Fibroblast of lung (primary cell): Measurements from ENCODE around the gene MYLK.

Experiments
- EZH2 ChIP-seq: IDR thresholded peaks from 2 replicates; pipeline ENCODE4 v1.5.1; 2012; ENCODE audit warnings: low read length, control low read depth, mild to moderate bottlenecking; ENCODE audit errors: missing control alignments
- TF ChIP-seq, protein P1 (sequence below), 2 donors: IDR thresholded peaks in 1 of 2; conservative IDR thresholded peaks in 1 of 2; 1 replicate in 1 of 2; 2 replicates in 1 of 2; pipeline ENCODE4 v1.5.1; 2011 to 2012; ENCODE audit warnings: low read length in 2 of 2, control low read depth in 1 of 2, inconsistent platforms in 1 of 2, low read depth in 1 of 2, mild to moderate bottlenecking in 1 of 2

DNA sequence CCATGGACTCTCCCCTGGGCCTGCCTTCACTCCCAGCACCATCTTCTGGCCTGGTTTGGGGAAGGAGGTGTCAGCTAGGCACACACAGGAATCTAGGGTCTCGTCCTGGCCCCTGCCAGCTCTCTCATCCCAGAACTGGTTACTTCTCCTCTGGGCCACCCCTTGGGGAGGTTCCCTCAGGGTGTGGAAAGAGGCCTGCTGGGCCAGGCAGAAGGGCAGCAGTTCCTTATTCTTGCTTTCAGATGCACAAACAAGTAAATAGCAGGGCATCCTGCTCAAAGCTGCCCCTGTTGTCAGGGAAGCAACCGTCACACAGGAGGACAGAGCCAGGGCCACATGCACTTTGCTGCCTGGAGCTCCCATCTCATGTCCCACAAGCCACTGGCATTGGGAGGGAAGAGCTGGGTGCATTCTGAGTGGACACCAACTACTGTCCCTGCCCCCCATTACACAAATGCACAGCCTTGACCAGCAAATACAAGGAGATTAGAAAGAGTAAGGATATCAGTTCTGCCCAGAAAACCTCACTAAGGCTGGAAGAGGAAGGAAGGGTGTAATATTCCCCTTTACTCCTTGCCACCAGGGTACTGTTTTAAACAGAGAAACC, 190.4 kb downstream of the MYLK start:
- TF ChIP-seq, protein P1, sequence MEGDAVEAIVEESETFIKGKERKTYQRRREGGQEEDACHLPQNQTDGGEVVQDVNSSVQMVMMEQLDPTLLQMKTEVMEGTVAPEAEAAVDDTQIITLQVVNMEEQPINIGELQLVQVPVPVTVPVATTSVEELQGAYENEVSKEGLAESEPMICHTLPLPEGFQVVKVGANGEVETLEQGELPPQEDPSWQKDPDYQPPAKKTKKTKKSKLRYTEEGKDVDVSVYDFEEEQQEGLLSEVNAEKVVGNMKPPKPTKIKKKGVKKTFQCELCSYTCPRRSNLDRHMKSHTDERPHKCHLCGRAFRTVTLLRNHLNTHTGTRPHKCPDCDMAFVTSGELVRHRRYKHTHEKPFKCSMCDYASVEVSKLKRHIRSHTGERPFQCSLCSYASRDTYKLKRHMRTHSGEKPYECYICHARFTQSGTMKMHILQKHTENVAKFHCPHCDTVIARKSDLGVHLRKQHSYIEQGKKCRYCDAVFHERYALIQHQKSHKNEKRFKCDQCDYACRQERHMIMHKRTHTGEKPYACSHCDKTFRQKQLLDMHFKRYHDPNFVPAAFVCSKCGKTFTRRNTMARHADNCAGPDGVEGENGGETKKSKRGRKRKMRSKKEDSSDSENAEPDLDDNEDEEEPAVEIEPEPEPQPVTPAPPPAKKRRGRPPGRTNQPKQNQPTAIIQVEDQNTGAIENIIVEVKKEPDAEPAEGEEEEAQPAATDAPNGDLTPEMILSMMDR (conservative IDR thresholded peaks at IDR 0.05 in 1 of 2, IDR thresholded peaks at IDR 0.05 in 1 of 2; ENCODE audit: low read depth in 1 of 2, low read length in 2 of 2), result no peak
- no peak for TF ChIP-seq EZH2
